ENCODE results near the gene DRC7. TPM values are rescaled to one million over a fixed set of nuclear protein-coding genes. Genes with fewer than 3 reads are reported as not detected.
"Not testable (repeated sequence)": the region's sequence is repeated elsewhere in the genome, so short reads cannot be mapped to it uniquely, and the experiment has no call there.

Gene DRC7
- total RNA-seq, 1 donor from 2014 or later: not detected

- no peak for DNase-seq (ENCODE audit: extremely low read depth, low read depth, low spot score)
Observed at GRCh38 chr16:57778658-57779057, 84.1 kb downstream of the DRC7 start.

- not testable (repeated sequence) for DNase-seq (ENCODE audit: extremely low read depth, low read depth, low spot score)
Observed at GRCh38 chr16:57779836-57780235, 85.2 kb downstream of the DRC7 start.

GRCh38 chr16:57781349-57781740 is 86.7 kb downstream of the DRC7 start:
- DNase-seq (ENCODE audit: extremely low read depth, low read depth, low spot score): no peak

Other genes with a start within 250 kb of the DRC7 start
- 51.0 and 53.5 TPM in 2 replicates for gene CIAPIN1, start 247.4 kb upstream of the DRC7 start, total RNA-seq
- 27.8 and 41.7 TPM in 2 replicates for gene COQ9, start 247.3 kb upstream of the DRC7 start, total RNA-seq
- 87.5 and 99.6 TPM in 2 replicates for gene POLR2C, start 232.1 kb upstream of the DRC7 start, total RNA-seq
- 12.7 and 19.3 TPM in 2 replicates for gene DOK4, start 208.3 kb upstream of the DRC7 start, total RNA-seq
- gene CCDC102A, start 158.2 kb upstream of the DRC7 start, total RNA-seq: 22.6 and 25.1 TPM in 2 replicates
- gene ADGRG5, start 152.2 kb upstream of the DRC7 start, total RNA-seq: not detected in 2 replicates
- gene ADGRG1, start 66.2 kb upstream of the DRC7 start, total RNA-seq: 129 and 222 TPM in 2 replicates
- gene ADGRG3, start 26.5 kb upstream of the DRC7 start, total RNA-seq: 0.12 and 0.53 TPM in 2 replicates
- gene KATNB1, start 41.0 kb downstream of the DRC7 start, total RNA-seq: 23.1 and 25.2 TPM in 2 replicates
- 52.2 and 76.7 TPM in 2 replicates for gene KIFC3, start 107.7 kb downstream of the DRC7 start, total RNA-seq

Measured in glomerular endothelial cell (primary cell).